HepG2 (cell line): ENCODE data around the gene TEX14. TPM values are rescaled to one million over a fixed set of nuclear protein-coding genes. Genes with fewer than 3 reads are reported as not detected.
A peak's percentile ranks its signal among the peaks of the same experiment; 100 is the strongest.

Source experiments
- CHD2 ChIP-seq: IDR thresholded peaks from 2 replicates; pipeline ENCODE4 v1.6.1; 2011; ENCODE audit warnings: low read depth, low read length, improper control_type of control experiment
- KDM6A ChIP-seq: IDR thresholded peaks from 2 replicates; pipeline ENCODE4 v1.6.1; 2016; ENCODE audit warnings: low read depth
- KLF16 ChIP-seq, 2 experiments: sonication (generic) in 1 of 2; formaldehyde crosslinking in 1 of 2; IDR thresholded peaks; 2 replicates each; pipeline versions ENCODE4 v1.6.1 to v1.8.0; 2016 to 2023; ENCODE audit warnings: missing genetic modification reagents in 2 of 2, missing compliant biosample characterization in 1 of 2
- MYC ChIP-seq: sonication (generic); formaldehyde crosslinking; IDR thresholded peaks from 2 replicates; pipeline ENCODE4 v1.9.0; 2021; ENCODE audit warnings: missing genetic modification reagents, borderline replicate concordance
- NR1H2 ChIP-seq: sonication (generic); formaldehyde crosslinking; IDR thresholded peaks from 2 replicates; pipeline ENCODE4 v1.8.1; 2022; ENCODE audit warnings: low read depth, missing genetic modification reagents, borderline replicate concordance
- NR2F1 ChIP-seq, 2 experiments: fragments of 450-650 bp in 1 of 2; formaldehyde crosslinking in 1 of 2; IDR thresholded peaks; 2 replicates each; pipeline versions ENCODE4 v1.5.0 to v1.6.1; 2016 to 2020; ENCODE audit warnings: mild to moderate bottlenecking in 1 of 2, missing compliant biosample characterization in 1 of 2, missing genetic modification reagents in 1 of 2, moderate library complexity in 1 of 2
- POLR2A ChIP-seq, 2 experiments: IDR thresholded peaks; 2 replicates each; pipeline ENCODE4 v1.6.1; 2011; ENCODE audit warnings: low read depth in 2 of 2, low read length in 2 of 2, mild to moderate bottlenecking in 1 of 2, moderate library complexity in 1 of 2; ENCODE audit not compliant: insufficient read depth in 1 of 2
- RBAK ChIP-seq: sonication (generic); formaldehyde crosslinking; IDR thresholded peaks from 2 replicates; pipeline ENCODE4 v1.5.1; 2020; ENCODE audit warnings: mild to moderate bottlenecking, missing genetic modification reagents
- SP1 ChIP-seq, 2 experiments: fragments of 450-650 bp in 1 of 2; sonication (generic) in 1 of 2; formaldehyde crosslinking in 1 of 2; IDR thresholded peaks; 2 replicates each; pipeline versions ENCODE4 v1.4.0 to v1.6.1; 2016 to 2020; ENCODE audit warnings: missing genetic modification reagents in 1 of 2
- SP5 ChIP-seq: IDR thresholded peaks from 2 replicates; pipeline ENCODE4 v1.6.1; 2016; ENCODE audit warnings: low read depth, borderline replicate concordance
- TBL1XR1 ChIP-seq: fragments of 150-350 bp; IDR thresholded peaks from 2 replicates; pipeline ENCODE4 v1.6.1; 2014; ENCODE audit warnings: borderline replicate concordance, low read length; ENCODE audit not compliant: partially characterized antibody
- TCF7 ChIP-seq: sonication (generic); IDR thresholded peaks from 2 replicates; pipeline ENCODE4 v1.6.1; 2016; ENCODE audit warnings: antibody characterized with exemption, low read depth
- ZBTB8A ChIP-seq: sonication (generic); formaldehyde crosslinking; IDR thresholded peaks from 2 replicates; pipeline ENCODE4 v1.4.0; 2020; ENCODE audit warnings: mild to moderate bottlenecking, low read depth, missing genetic modification reagents, borderline replicate concordance
- ZFYVE20 ChIP-seq: sonication (generic); formaldehyde crosslinking; IDR thresholded peaks from 2 replicates; pipeline ENCODE4 v1.8.0; 2023; ENCODE audit warnings: low read depth, mild to moderate bottlenecking, moderate library complexity, missing genetic modification reagents, borderline replicate concordance
- ZNF207 ChIP-seq: fragments of 450-650 bp; IDR thresholded peaks from 2 replicates; pipeline ENCODE4 v1.6.1; 2016; ENCODE audit warnings: antibody characterized with exemption, borderline replicate concordance
- ZNF264 ChIP-seq: sonication (generic); formaldehyde crosslinking; IDR thresholded peaks from 2 replicates; pipeline ENCODE4 v1.4.0; 2020; ENCODE audit warnings: missing genetic modification reagents
- polyA plus RNA-seq, 8 experiments: library from polyadenylated mRNA; depleted of rRNA in 3 of 8; stranded (reverse) in 7 of 8; unstranded in 1 of 8; fragments of >200 nt; fragmentation: Illumina TruSeq in 4 of 8; extraction: Trizol in 4 of 8; gene quantifications; 2 replicates each; pipeline versions ENCODE4 v1.2.1 to v1.2.3, GENCODE V29; 2011 to 2016; ENCODE audit warnings: low read depth in 4 of 8, missing spikeins in 1 of 8, mixed read lengths in 1 of 8; ENCODE audit not compliant: insufficient read depth in 1 of 8
- total RNA-seq, 5 experiments: library from RNA; depleted of rRNA; stranded (reverse); fragments of >200 nt; fragmentation: Illumina TruSeq; extraction: Trizol; gene quantifications; 2 replicates each; pipeline ENCODE4 v1.2.3, GENCODE V29; 2016; ENCODE audit warnings: low read depth in 1 of 5
- TF ChIP-seq, protein P1 (sequence below): sonication (generic); formaldehyde crosslinking; IDR thresholded peaks from 2 replicates; pipeline ENCODE4 v1.9.0; 2022; ENCODE audit warnings: missing genetic modification reagents, mild to moderate bottlenecking, borderline replicate concordance
- TF ChIP-seq, protein P2 (sequence below): sonication (generic); formaldehyde crosslinking; IDR thresholded peaks from 2 replicates; pipeline ENCODE4 v1.9.0; 2022; ENCODE audit warnings: low read depth, missing genetic modification reagents
- TF ChIP-seq, protein P3 (sequence below): IDR thresholded peaks from 2 replicates; pipeline ENCODE4 v1.6.1; 2018; ENCODE audit warnings: missing genetic modification reagents, mild to moderate bottlenecking, missing compliant biosample characterization
- TF ChIP-seq, protein P4 (sequence below): sonication (generic); formaldehyde crosslinking; IDR thresholded peaks from 2 replicates; pipeline ENCODE4 v1.5.1; 2020; ENCODE audit warnings: missing genetic modification reagents, mild to moderate bottlenecking, borderline replicate concordance

TEX14 gene
- total and polyA plus RNA-seq, 2 of the 13 experiments (the other 11 are each of a cell fraction or from before 2014, with no cell fraction given): 0.04 to 0.07 TPM

DNA sequence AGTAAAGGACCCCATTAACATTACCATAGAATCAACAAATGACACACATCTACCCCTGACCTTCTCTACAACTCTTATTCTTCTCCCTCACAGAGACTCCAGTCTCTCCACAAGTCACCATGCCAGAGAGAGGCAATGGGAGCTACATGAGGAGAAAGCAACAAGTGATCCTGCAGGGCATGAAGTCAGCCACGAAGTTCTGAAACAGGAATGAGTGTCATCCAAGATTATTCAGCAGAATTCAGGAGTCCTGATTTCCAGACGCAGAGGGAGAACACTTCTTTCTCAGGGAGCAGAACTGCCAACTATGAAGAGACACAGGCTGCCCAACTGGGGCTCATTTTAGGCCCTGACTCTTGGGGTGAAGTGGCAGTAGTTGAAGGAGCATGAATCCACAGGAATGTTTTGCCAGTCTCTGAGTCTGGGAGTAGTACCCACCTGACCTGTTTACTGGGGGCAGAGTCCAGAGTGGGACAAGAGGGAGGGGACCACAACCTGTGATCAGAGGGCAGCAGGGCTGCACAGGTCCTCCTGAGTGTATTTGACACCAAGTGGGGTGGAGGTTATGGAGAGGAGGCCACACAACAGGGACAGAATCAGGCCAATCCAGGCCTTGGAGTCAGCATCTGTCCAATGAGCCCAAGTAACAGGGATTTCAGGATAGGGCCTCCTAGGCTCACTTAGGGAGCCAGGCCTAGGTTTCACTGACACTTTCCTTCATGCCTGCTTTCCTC, 175.0 kb downstream of the TEX14 start (continued):
- TF ChIP-seq MYC (CRISPR knock-in tag) (peak; percentile 54; the same call in 1 of the 2 replicates), NR2F1 (CRISPR knock-in tag; IDR thresholded peaks at IDR 0.05) (peak in 1 of 2 experiments; percentile 54; a peak in 2 of 4 replicates), SP5 (CRISPR knock-in tag) (peak; percentile 38; the same call in 1 of the 2 replicates), SP1 (IDR thresholded peaks at IDR 0.05) (no peak), SP1 (CRISPR knock-in tag; IDR thresholded peaks at IDR 0.05) (no peak; the same call in 1 of the 2 replicates), TBL1XR1 (no peak), RBAK (CRISPR knock-in tag) (0 out of 2 replicates have a peak, but pooled peaks have one; percentile 59), KLF16 (CRISPR knock-in tag; IDR thresholded peaks at IDR 0.05) (no peak), NR1H2 (CRISPR knock-in tag) (no peak), ZNF207 (no peak), CHD2 (no peak), TCF7 (no peak), ZFYVE20 (CRISPR knock-in tag) (no peak), KDM6A (CRISPR knock-in tag) (peak; percentile 72; the same call in 1 of the 2 replicates), POLR2A (IDR thresholded peaks at IDR 0.05; ENCODE audit: insufficient read depth in 1 of 2, low read depth in 2 of 2, low read length in 2 of 2) (peak; percentile 62 to 71), ZBTB8A (CRISPR knock-in tag) (no peak), ZNF264 (CRISPR knock-in tag) (peak; percentile 99)
- TF ChIP-seq, protein P1, sequence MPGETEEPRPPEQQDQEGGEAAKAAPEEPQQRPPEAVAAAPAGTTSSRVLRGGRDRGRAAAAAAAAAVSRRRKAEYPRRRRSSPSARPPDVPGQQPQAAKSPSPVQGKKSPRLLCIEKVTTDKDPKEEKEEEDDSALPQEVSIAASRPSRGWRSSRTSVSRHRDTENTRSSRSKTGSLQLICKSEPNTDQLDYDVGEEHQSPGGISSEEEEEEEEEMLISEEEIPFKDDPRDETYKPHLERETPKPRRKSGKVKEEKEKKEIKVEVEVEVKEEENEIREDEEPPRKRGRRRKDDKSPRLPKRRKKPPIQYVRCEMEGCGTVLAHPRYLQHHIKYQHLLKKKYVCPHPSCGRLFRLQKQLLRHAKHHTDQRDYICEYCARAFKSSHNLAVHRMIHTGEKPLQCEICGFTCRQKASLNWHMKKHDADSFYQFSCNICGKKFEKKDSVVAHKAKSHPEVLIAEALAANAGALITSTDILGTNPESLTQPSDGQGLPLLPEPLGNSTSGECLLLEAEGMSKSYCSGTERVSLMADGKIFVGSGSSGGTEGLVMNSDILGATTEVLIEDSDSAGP: no peak
- TF ChIP-seq, protein P2, sequence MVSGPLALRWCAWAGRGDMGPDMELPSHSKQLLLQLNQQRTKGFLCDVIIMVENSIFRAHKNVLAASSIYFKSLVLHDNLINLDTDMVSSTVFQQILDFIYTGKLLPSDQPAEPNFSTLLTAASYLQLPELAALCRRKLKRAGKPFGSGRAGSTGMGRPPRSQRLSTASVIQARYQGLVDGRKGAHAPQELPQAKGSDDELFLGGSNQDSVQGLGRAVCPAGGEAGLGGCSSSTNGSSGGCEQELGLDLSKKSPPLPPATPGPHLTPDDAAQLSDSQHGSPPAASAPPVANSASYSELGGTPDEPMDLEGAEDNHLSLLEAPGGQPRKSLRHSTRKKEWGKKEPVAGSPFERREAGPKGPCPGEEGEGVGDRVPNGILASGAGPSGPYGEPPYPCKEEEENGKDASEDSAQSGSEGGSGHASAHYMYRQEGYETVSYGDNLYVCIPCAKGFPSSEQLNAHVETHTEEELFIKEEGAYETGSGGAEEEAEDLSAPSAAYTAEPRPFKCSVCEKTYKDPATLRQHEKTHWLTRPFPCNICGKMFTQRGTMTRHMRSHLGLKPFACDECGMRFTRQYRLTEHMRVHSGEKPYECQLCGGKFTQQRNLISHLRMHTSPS (CRISPR knock-in tag): peak; percentile 83
- TF ChIP-seq, protein P3, sequence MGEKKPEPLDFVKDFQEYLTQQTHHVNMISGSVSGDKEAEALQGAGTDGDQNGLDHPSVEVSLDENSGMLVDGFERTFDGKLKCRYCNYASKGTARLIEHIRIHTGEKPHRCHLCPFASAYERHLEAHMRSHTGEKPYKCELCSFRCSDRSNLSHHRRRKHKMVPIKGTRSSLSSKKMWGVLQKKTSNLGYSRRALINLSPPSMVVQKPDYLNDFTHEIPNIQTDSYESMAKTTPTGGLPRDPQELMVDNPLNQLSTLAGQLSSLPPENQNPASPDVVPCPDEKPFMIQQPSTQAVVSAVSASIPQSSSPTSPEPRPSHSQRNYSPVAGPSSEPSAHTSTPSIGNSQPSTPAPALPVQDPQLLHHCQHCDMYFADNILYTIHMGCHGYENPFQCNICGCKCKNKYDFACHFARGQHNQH (CRISPR knock-in tag): no peak; the same call in 1 of the 2 replicates
- TF ChIP-seq, protein P4, sequence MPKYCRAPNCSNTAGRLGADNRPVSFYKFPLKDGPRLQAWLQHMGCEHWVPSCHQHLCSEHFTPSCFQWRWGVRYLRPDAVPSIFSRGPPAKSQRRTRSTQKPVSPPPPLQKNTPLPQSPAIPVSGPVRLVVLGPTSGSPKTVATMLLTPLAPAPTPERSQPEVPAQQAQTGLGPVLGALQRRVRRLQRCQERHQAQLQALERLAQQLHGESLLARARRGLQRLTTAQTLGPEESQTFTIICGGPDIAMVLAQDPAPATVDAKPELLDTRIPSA (CRISPR knock-in tag): no peak
